A549 treated with CpdA at 1 μM for 4 hours (cell line): Measurements from ENCODE around the gene HECTD1. TPM values are rescaled to one million over a fixed set of nuclear protein-coding genes. Genes with fewer than 3 reads are reported as not detected.

Experiments
- total RNA-seq: library from RNA; stranded (reverse); fragments of 200-300 nt; extraction: Qiagen RNA extraction; gene quantifications from 5 replicates; pipeline ENCODE4 v1.2.3, GENCODE V29; 2022; ENCODE audit warnings: low read depth

Gene HECTD1
- total RNA-seq: 60.9 to 78.8 TPM (median 62.6 TPM) in 5 replicates

DNA sequence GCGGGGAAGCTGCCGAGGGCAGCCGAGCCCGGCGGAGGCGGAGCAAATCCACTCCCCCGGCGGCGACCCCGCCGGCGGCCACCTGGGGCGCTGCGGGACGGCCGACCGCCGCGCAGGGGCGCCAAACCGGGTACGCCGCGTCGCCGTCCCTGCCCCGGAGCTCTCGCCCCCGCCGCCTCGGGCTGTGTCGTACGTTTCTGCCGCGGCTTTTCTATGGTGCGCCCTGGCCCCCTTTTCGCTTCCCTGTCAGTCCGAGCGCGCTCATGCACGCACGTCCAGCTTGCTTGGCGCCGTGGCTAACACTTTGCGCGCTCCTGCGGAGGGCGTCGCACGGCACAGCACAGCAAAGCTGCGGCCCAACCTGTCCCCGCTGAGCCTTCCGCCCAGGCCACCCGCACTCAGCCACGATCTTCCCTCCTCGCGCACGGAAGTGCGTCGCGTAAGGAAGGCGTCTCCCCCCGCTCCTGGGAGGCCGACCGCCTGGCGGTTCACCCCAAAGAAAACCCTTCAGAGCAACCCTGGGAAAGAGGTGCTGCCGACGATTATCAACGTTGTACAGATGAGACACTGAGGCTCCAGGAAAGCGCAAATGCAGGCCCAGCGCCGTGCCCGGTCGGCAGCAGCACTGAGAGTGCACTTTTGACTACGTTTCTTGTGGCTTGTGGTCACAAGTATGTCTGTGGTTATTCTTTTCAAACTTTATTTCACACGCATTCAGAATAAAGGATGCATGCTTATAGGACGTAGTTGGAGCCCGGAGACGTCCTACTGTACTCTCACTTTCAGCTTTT is at the start of gene HECTD1:
Gene HECTD1 (minus strand): TSS at position 39 of the 791 bp plus-strand sequence. CDS start 1,857 bp downstream, outside the sequence.

Other genes starting within 250 kb of the HECTD1 start
- gene AP4S1, start 182.1 kb downstream of the HECTD1 start, total RNA-seq: 8.8 to 11.5 TPM (median 9.6 TPM) in 5 replicates
- 14.4 to 24.2 TPM (median 15.9 TPM) in 5 replicates for gene STRN3, start 181.4 kb downstream of the HECTD1 start, total RNA-seq
- gene HEATR5A, start 212.8 kb upstream of the HECTD1 start, total RNA-seq: 16.4 to 26.6 TPM (median 22.1 TPM) in 5 replicates
- gene DTD2, start 249.7 kb upstream of the HECTD1 start, total RNA-seq: 14.8 to 21.9 TPM (median 16.8 TPM) in 5 replicates